ENCODE data around the gene GLIPR1L1. TPM values are rescaled to one million over a fixed set of nuclear protein-coding genes. Genes with fewer than 3 reads are reported as not detected.

Gene GLIPR1L1
- polyA plus RNA-seq, 1 donor from 2014 or later: not detected

- no peak for TF ChIP-seq REST (IDR thresholded peaks at IDR 0.05; ENCODE audit: borderline replicate concordance)
- TF ChIP-seq MXI1 (conservative IDR thresholded peaks at IDR 0.05; ENCODE audit: poor library complexity, severe bottlenecking): no peak
These were observed 30.4 kb downstream of the GLIPR1L1 start (continued) for GRCh38 chr12:75364919-75365318.

GRCh38 chr12:75366629-75367028 is 32.2 kb downstream of the GLIPR1L1 start:
- H3K9me2 ChIP-seq (ENCODE audit: insufficient read depth, low read length): no peaks in the 10 kb centered on the region
- no peaks in the 10 kb centered on the region for H3K36me3 ChIP-seq (ENCODE audit: insufficient read depth, low read length)
- no peak overlapping the region for H2AFZ ChIP-seq (ENCODE audit: low read depth, low read length)
- no peak overlapping the region for H3K4me3 ChIP-seq (ENCODE audit: low read length)
- no peaks in the 10 kb centered on the region for H3K9me3 ChIP-seq (ENCODE audit: low read length)
- no peaks in the 10 kb centered on the region for H3F3A ChIP-seq (ENCODE audit: insufficient read depth, low read length, poor library complexity, severe bottlenecking)
- H3K9ac ChIP-seq (ENCODE audit: low read length): no peak overlapping the region
- no peaks in the 10 kb centered on the region for H3K79me2 ChIP-seq (replicated peaks; ENCODE audit: insufficient read depth, low read length)
- TF ChIP-seq POLR2AphosphoS5 (IDR thresholded peaks at IDR 0.05): no peak
- TF ChIP-seq CTCF (IDR thresholded peaks at IDR 0.05; ENCODE audit: poor library complexity, severe bottlenecking): no peak
- TF ChIP-seq EP300 (conservative IDR thresholded peaks at IDR 0.05; ENCODE audit: poor library complexity, severe bottlenecking): no peak
- TF ChIP-seq EZH2 (IDR thresholded peaks at IDR 0.05; ENCODE audit: borderline replicate concordance, insufficient read depth, low read length, poor library complexity, severe bottlenecking): no peak
- TF ChIP-seq TAF1 (IDR thresholded peaks at IDR 0.05; ENCODE audit: low read depth): no peak
- no peak for TF ChIP-seq RAD21 (conservative IDR thresholded peaks at IDR 0.05)
- no peak for TF ChIP-seq MXI1 (conservative IDR thresholded peaks at IDR 0.05; ENCODE audit: poor library complexity, severe bottlenecking)
- no peaks in the 10 kb centered on the region for H4K20me1 ChIP-seq (ENCODE audit: insufficient read depth)
- no peak overlapping the region for H3K4me2 ChIP-seq (ENCODE audit: low read length)
- no peaks in the 10 kb centered on the region for H3K27me3 ChIP-seq (ENCODE audit: insufficient read depth, low read depth, low read length)
- H3K27ac ChIP-seq (ENCODE audit: low read length): no peak overlapping the region

GRCh38 chr12:75374971-75375370 is 40.5 kb downstream of the GLIPR1L1 start:
- Histone ChIP-seq H3K36me3 (ENCODE audit: insufficient read depth, low read length) (no peaks in the 10 kb centered on the region), H3K9me3 (ENCODE audit: low read length) (no peaks in the 10 kb centered on the region)

More at GRCh38 chr12:75374971-75375370, 40.5 kb downstream of the GLIPR1L1 start:
- Histone ChIP-seq H4K20me1 (ENCODE audit: insufficient read depth) (no peaks in the 10 kb centered on the region), H3K27me3 (ENCODE audit: insufficient read depth, low read depth, low read length) (no peaks in the 10 kb centered on the region), H3K9ac (ENCODE audit: low read length) (no peak overlapping the region), H3K9me2 (ENCODE audit: insufficient read depth, low read length) (no peaks in the 10 kb centered on the region), H3F3A (ENCODE audit: insufficient read depth, low read length, poor library complexity, severe bottlenecking) (no peaks in the 10 kb centered on the region), H3K27ac (ENCODE audit: low read length) (no peak overlapping the region), H3K4me2 (ENCODE audit: low read length) (no peak overlapping the region), H3K4me3 (ENCODE audit: low read length) (no peak overlapping the region), H3K79me2 (replicated peaks; ENCODE audit: insufficient read depth, low read length) (no peaks in the 10 kb centered on the region), H2AFZ (ENCODE audit: low read depth, low read length) (no peak overlapping the region)
- no peak for TF ChIP-seq REST (IDR thresholded peaks at IDR 0.05; ENCODE audit: borderline replicate concordance)
- TF ChIP-seq TAF1 (IDR thresholded peaks at IDR 0.05; ENCODE audit: low read depth): no peak
- no peak for TF ChIP-seq EP300 (conservative IDR thresholded peaks at IDR 0.05; ENCODE audit: poor library complexity, severe bottlenecking)
- TF ChIP-seq SMC3 (conservative IDR thresholded peaks at IDR 0.05; ENCODE audit: poor library complexity): no peak
- no peak for TF ChIP-seq POLR2AphosphoS5 (IDR thresholded peaks at IDR 0.05)
- no peak for TF ChIP-seq CTCF (IDR thresholded peaks at IDR 0.05; ENCODE audit: poor library complexity, severe bottlenecking)
- TF ChIP-seq RAD21 (conservative IDR thresholded peaks at IDR 0.05): no peak
- no peak for TF ChIP-seq EZH2 (IDR thresholded peaks at IDR 0.05; ENCODE audit: borderline replicate concordance, insufficient read depth, low read length, poor library complexity, severe bottlenecking)
- no peak for TF ChIP-seq MXI1 (conservative IDR thresholded peaks at IDR 0.05; ENCODE audit: poor library complexity, severe bottlenecking)
